NCI-H2227 treated with DMSO at 0.1 percent for 48 hours (cell line): ENCODE data around the gene OTOG.

Source experiments
- DNase-seq: peaks from one replicate; lab custom pipeline; 2025; lab: John Stamatoyannopoulos, UW

OTOG gene

DNA sequence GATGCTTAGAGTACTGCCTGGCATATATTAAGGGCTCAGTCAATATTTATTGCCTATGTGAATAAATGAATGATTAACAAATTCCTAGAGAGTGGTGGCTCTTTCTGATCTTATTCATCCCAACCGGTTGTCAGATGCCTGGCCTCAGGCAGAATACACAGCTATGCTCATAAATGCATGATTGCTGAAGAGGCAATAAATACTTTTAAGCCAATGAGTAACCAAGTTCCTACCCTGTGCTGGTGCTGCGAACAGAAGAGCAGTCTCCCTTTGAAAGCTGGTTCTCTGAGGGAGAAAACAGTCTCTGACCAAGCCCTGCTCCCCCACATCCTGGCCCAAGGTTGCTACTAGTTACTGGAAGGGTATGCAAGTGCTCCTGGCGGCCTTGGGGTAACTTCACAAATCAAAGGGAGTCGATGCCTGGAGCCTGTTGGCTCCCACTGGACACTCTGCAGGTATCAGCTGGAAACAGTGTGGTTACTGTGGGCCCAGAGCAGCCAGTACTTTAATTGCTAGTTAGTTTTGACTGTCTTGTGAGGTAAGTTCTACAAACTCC is 5.7 kb upstream of the OTOG start:
- no peak for DNase-seq

- DNase-seq = no peak
Observed at GRCh38 chr11:17542249-17542648, 4.8 kb upstream of the OTOG start.

- DNase-seq = no peak
Observed at GRCh38 chr11:17543041-17543440, 4.0 kb upstream of the OTOG start.

GRCh38 chr11:17543574-17544180 is 3.4 kb upstream of the OTOG start:
- no peak for DNase-seq

GRCh38 chr11:17544181-17544622 is 2.9 kb upstream of the OTOG start, which contains the start of gene USH1C:
Gene USH1C (minus strand): TSS chr11:17544416. CDS start chr11:17544307, 109 bp downstream.
- DNase-seq = no peak

GRCh38 chr11:17546240-17546639 is 819 bp upstream of the OTOG start:
- DNase-seq = no peak

DNA sequence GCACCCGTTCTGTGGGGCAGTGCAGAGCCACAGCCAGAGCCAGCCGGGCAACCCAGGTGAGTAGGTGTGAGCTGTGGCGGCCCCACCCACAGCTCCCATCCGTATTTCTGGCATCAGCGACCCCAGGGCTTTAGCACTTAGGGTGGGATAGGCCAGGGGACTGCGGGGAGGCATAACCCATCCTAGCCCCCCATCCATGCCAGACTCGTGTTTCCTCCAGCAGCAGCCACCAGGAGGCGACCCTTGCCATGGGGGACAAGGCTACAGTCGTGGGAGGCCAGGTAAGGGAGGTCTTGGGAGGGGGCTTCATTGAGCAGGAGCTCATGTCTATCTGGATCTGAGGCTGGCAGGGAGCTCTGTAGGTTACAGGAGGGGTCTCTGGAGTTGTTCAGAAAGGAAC is 873 bp downstream of the OTOG start:
- no peak for DNase-seq

GRCh38 chr11:17548444-17548843 is 1.4 kb downstream of the OTOG start:
- DNase-seq = no peak

- no peak for DNase-seq
Observed at GRCh38 chr11:17550450-17551346, 3.6 kb downstream of the OTOG start.

GRCh38 chr11:17551347-17552040 is 4.4 kb downstream of the OTOG start:
- no peak for DNase-seq

- no peak for DNase-seq
Observed at GRCh38 chr11:17552041-17552355, 4.9 kb downstream of the OTOG start.

GRCh38 chr11:17552392-17553248 is 5.6 kb downstream of the OTOG start:
- no peak for DNase-seq

DNA sequence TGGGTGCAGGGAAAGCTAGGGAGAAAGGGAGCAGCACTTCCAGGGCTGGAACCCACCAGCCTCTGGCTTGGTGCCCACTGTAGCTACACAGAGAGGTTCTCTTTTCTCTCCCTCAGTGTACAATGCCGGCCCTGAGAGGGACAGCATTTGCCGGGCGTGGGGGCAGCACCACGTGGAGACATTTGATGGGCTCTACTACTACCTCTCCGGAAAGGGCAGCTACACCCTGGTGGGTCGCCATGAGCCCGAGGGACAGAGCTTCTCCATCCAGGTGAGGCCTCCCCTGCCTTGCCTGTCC is 6.1 kb downstream of the OTOG start:
- no peak for DNase-seq

DNA sequence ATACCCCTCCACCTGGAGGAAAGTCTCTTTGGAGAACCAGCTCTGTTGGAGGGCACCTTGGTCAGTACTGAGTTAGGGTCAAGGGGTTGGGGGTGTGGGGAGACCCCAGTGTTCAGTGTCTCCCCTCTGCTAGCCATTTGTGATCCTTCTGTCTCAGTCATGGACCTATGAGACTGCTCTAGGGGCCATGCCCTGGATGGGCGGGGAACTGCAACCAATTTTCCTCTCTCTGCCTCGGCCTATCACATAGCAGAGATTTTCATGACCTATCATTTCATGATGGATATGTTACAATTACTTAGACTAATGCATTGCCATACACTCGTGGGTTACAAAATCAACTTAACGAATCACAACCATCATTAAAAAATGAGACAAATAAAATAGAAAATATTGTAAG is 7.4 kb downstream of the OTOG start:
- no peak for DNase-seq

GRCh38 chr11:17556999-17557398 is 9.9 kb downstream of the OTOG start:
- DNase-seq = no peak

- DNase-seq = no peak
Observed at GRCh38 chr11:17558025-17558780, 11.1 kb downstream of the OTOG start.

- no peak for DNase-seq
Observed at GRCh38 chr11:17558916-17559315, 11.9 kb downstream of the OTOG start.

DNA sequence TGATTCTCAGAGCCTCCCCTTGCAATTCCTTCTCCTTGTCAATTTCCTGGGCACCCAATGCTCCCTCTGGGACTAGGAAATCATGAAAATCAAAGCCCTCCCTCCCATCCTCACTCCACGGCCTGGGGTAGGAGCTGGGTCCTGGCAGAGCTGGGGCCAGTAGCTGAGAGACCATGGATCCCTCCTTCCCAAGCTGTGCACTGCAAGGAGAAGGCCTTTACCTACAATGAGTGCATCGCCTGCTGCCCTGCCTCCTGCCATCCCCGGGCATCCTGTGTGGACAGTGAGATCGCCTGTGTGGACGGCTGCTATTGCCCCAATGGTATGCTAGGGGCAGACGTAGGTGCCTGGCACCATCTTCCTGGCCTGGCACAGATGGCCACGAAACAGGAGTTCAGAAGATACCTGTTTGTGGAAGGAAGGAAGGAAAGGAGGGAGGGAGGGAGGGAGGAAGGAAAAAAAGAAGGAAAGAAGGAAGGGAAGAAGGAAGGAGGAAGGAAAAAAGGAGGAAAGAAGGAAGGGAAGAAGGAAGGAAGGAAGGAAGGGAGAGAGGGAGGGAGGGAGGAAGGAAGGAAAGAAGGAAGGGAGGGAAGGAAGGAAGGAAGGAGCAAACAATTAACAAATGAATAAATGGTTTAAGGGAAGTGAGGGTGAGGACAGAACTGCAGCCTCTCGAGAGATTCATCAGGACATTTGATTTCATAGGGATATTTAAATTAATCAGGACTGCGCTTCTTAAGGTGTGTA is 12.5 kb downstream of the OTOG start:
- DNase-seq = no peak

- DNase-seq = no peak
Observed at GRCh38 chr11:17560281-17561110, 13.4 kb downstream of the OTOG start.

DNA sequence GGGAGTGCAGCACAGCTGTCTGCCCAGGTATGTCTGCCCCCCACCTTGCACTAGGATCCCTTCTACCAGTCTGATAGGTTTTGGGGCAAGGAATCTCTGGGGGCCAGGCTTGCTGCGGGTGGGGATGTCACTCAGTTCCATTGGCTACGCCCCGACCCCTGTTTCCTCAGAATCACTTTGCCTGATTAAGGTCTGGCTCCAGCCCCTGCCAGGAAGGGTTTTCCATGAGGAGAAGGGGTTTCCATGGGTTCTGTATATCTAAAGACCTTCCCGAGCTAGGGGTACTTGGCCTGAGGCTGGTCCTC is 14.0 kb downstream of the OTOG start:
- DNase-seq = no peak
